A549 (cell line): Measurements from ENCODE around the gene RCCD1. TPM values are rescaled to one million over a fixed set of nuclear protein-coding genes. Genes with fewer than 3 reads are reported as not detected.

Experiments
- ATAC-seq, 2 experiments: fragments of 200-7000 bp in 1 of 2; fragments of >200 bp in 1 of 2; cut with Nextera tagmentation in 1 of 2; cut with Tn5 transposase in 1 of 2; 3 replicates each; pipeline versions ENCODE4 v1.8.0 to v1.9.1; 2018 to 2020; ENCODE audit warnings: mild to moderate bottlenecking in 1 of 2, moderate library complexity in 1 of 2
- CTCF ChIA-PET: fragments of 300-600 bp; sonication (Branson Sonifier 250); formaldehyde crosslinking; extraction: SDS; loops from one replicate; lab custom pipeline; 2021; ENCODE audit warnings: antibody characterized with exemption, inconsistent platforms; lab: Yijun Ruan, JAX
- POLR2A ChIA-PET: fragments of 350-600 bp; formaldehyde crosslinking; extraction: SDS; loops from one replicate; lab custom pipeline; 2021; ENCODE audit warnings: antibody characterized with exemption, inconsistent platforms; lab: Yijun Ruan, JAX
- DNase-seq, 2 experiments: peaks; one replicate each; pipeline versions ENCODE4 v3.0.0 to v3.0.0-alpha.2; 2011 to 2016; ENCODE audit warnings: low read depth in 1 of 2, low spot score in 1 of 2
- FAIRE-seq: peaks from 2 replicates; lab custom pipeline; 2011; peaks lifted over from hg19 to GRCh38; lab: Jason Lieb, UNC
- H3K27ac ChIP-seq, 2 experiments: fragments of >200 bp; sonication (Bioruptor Twin); formaldehyde crosslinking; 3 replicates each; pipeline ENCODE4 v1.5.1; 2016 to 2017
- H3K4me1 ChIP-seq: fragments of >200 bp; sonication (Bioruptor Twin); formaldehyde crosslinking; 3 replicates; pipeline ENCODE4 v1.6.1; 2016
- H3K4me2 ChIP-seq: fragments of >200 bp; sonication (Bioruptor Twin); formaldehyde crosslinking; 3 replicates; pipeline ENCODE4 v1.6.1; 2016
- H3K4me3 ChIP-seq: fragments of >200 bp; sonication (Bioruptor Twin); formaldehyde crosslinking; 3 replicates; pipeline ENCODE4 v1.5.1; 2016
- H3K9me3 ChIP-seq: fragments of >200 bp; sonication (Bioruptor Twin); formaldehyde crosslinking; 3 replicates; pipeline ENCODE4 v1.6.1; 2016
- CBX2 ChIP-seq: fragments of 200-600 bp; sonication (generic); IDR thresholded peaks from 2 replicates; pipeline ENCODE4 v1.6.1; 2016; ENCODE audit warnings: low read depth, mild to moderate bottlenecking, borderline replicate concordance
- CBX8 ChIP-seq: fragments of 200-600 bp; sonication (generic); IDR thresholded peaks from 2 replicates; pipeline ENCODE4 v1.6.1; 2016
- E2F6 ChIP-seq: IDR thresholded peaks from 2 replicates; pipeline ENCODE4 v1.6.1; 2012; ENCODE audit warnings: low read depth, borderline replicate concordance
- EHMT2 ChIP-seq: fragments of 200-600 bp; sonication (generic); IDR thresholded peaks from 2 replicates; pipeline ENCODE4 v1.6.1; 2016; ENCODE audit warnings: antibody characterized with exemption, low read depth, mild to moderate bottlenecking, moderate library complexity
- EP300 ChIP-seq, 2 experiments: fragments of >200 bp; sonication (Bioruptor Twin); formaldehyde crosslinking; IDR thresholded peaks; 2 replicates in 1 of 2; 3 replicates in 1 of 2; pipeline ENCODE4 v1.6.1; 2016 to 2017
- FOSB ChIP-seq: fragments of 250-450 bp; sonication (Bioruptor Pico); IDR thresholded peaks from 2 replicates; pipeline ENCODE4 v1.5.0; 2020; ENCODE audit warnings: mild to moderate bottlenecking, moderate library complexity
- FOSL2 ChIP-seq, 2 experiments: fragments of 450-650 bp in 1 of 2; fragments of >200 bp in 1 of 2; sonication (Bioruptor Twin) in 1 of 2; formaldehyde crosslinking; IDR thresholded peaks; 2 replicates each; pipeline versions ENCODE4 v1.5.0 to v1.6.1; 2016 to 2020; ENCODE audit warnings: mild to moderate bottlenecking in 1 of 2, moderate library complexity in 1 of 2
- FOXS1 ChIP-seq: fragments of 250-450 bp; sonication (Bioruptor Pico); IDR thresholded peaks from 2 replicates; pipeline ENCODE4 v1.5.0; 2020; ENCODE audit warnings: mild to moderate bottlenecking, moderate library complexity
- GATA3 ChIP-seq: IDR thresholded peaks from 2 replicates; pipeline ENCODE4 v1.6.1; 2012; ENCODE audit warnings: borderline replicate concordance
- HES2 ChIP-seq: fragments of >200 bp; sonication (Bioruptor Twin); formaldehyde crosslinking; IDR thresholded peaks from 2 replicates; pipeline ENCODE4 v1.6.1; 2016
- HMGXB4 ChIP-seq: fragments of 250-450 bp; sonication (Bioruptor Pico); IDR thresholded peaks from 2 replicates; pipeline ENCODE4 v1.5.0; 2021; ENCODE audit warnings: mild to moderate bottlenecking, moderate library complexity, borderline replicate concordance
- HOXA7 ChIP-seq: fragments of 250-450 bp; sonication (Bioruptor Pico); IDR thresholded peaks from 2 replicates; pipeline ENCODE4 v1.5.0; 2020; ENCODE audit warnings: mild to moderate bottlenecking, moderate library complexity
- HOXB13 ChIP-seq: fragments of 250-450 bp; sonication (Bioruptor Pico); IDR thresholded peaks from 2 replicates; pipeline ENCODE4 v1.5.0; 2020; ENCODE audit warnings: low read depth, mild to moderate bottlenecking, moderate library complexity
- HOXB5 ChIP-seq: fragments of 250-450 bp; sonication (Bioruptor Pico); IDR thresholded peaks from 2 replicates; pipeline ENCODE4 v1.5.0; 2020; ENCODE audit warnings: mild to moderate bottlenecking, moderate library complexity
- KDM1A ChIP-seq: fragments of 200-600 bp; sonication (generic); IDR thresholded peaks from 2 replicates; pipeline ENCODE4 v1.6.1; 2016; ENCODE audit warnings: low read depth, mild to moderate bottlenecking
- MAZ ChIP-seq: fragments of 150-350 bp; IDR thresholded peaks from 2 replicates; pipeline ENCODE4 v1.6.1; 2014; ENCODE audit warnings: antibody characterized with exemption, low read depth, low read length, borderline replicate concordance
- NFE2L2 ChIP-seq: fragments of 150-350 bp; conservative IDR thresholded peaks from 2 replicates; pipeline ENCODE4 v1.6.1; 2014; ENCODE audit warnings: low read length
- PHF8 ChIP-seq: fragments of 200-600 bp; sonication (generic); IDR thresholded peaks from 2 replicates; pipeline ENCODE4 v1.6.1; 2016; ENCODE audit warnings: low read depth, mild to moderate bottlenecking, antibody characterized with exemption, moderate library complexity, borderline replicate concordance
- RAD21 ChIP-seq, 2 experiments: fragments of >200 bp in 1 of 2; sonication (Bioruptor Twin) in 1 of 2; formaldehyde crosslinking in 1 of 2; IDR thresholded peaks in 1 of 2; conservative IDR thresholded peaks in 1 of 2; 2 replicates in 1 of 2; 3 replicates in 1 of 2; pipeline ENCODE4 v1.6.1; 2012 to 2018; ENCODE audit warnings: inconsistent platforms in 1 of 2
- RCOR1 ChIP-seq: fragments of 150-350 bp; IDR thresholded peaks from 2 replicates; pipeline ENCODE4 v1.6.1; 2014; ENCODE audit warnings: antibody characterized with exemption, low read length, low read depth
- REST ChIP-seq: fragments of 200-600 bp; sonication (generic); IDR thresholded peaks from 2 replicates; pipeline ENCODE4 v1.6.1; 2016; ENCODE audit warnings: antibody characterized with exemption, mild to moderate bottlenecking, moderate library complexity
- RNF2 ChIP-seq: fragments of 200-600 bp; sonication (generic); IDR thresholded peaks from 2 replicates; pipeline ENCODE4 v1.6.1; 2016; ENCODE audit warnings: low read depth, mild to moderate bottlenecking, antibody characterized with exemption, moderate library complexity, borderline replicate concordance
- SMC3 ChIP-seq: fragments of >200 bp; sonication (Bioruptor Twin); formaldehyde crosslinking; IDR thresholded peaks from 3 replicates; pipeline ENCODE4 v1.6.1; 2018; ENCODE audit warnings: inconsistent platforms
- SREBF2 ChIP-seq: fragments of 450-650 bp; IDR thresholded peaks from 2 replicates; pipeline ENCODE4 v1.6.1; 2014; ENCODE audit warnings: mild to moderate bottlenecking, moderate library complexity
- TFCP2L1 ChIP-seq: fragments of 250-450 bp; sonication (Bioruptor Pico); IDR thresholded peaks from 2 replicates; pipeline ENCODE4 v1.5.0; 2021; ENCODE audit warnings: mild to moderate bottlenecking
- USF2 ChIP-seq: fragments of 450-650 bp; IDR thresholded peaks from 2 replicates; pipeline ENCODE4 v1.6.1; 2014; ENCODE audit warnings: antibody characterized with exemption
- ZC3H11A ChIP-seq: fragments of 450-650 bp; IDR thresholded peaks from 2 replicates; pipeline ENCODE4 v1.6.1; 2014; ENCODE audit warnings: antibody characterized with exemption, mild to moderate bottlenecking
- ZFP36 ChIP-seq: fragments of 450-650 bp; IDR thresholded peaks from 2 replicates; pipeline ENCODE4 v1.6.1; 2014; ENCODE audit warnings: borderline replicate concordance; ENCODE audit not compliant: partially characterized antibody
- WGBS: methylation state at CpG from one replicate; pipeline ENCODE4 v1.1.6; 2017; ENCODE audit errors: missing lambda C conversion rate; 5-methylcytosine and 5-hydroxymethylcytosine counted together
- polyA plus RNA-seq, 4 experiments: library from polyadenylated mRNA; depleted of rRNA in 3 of 4; stranded (reverse); fragments of >200 nt; fragmentation: RNase III in 1 of 4; extraction: RNeasy Plus Mini Kit Qiagen cat#74134 plus additional on column Dnase treatment in 1 of 4; gene quantifications; 2 replicates in 3 of 4; 3 replicates in 1 of 4; pipeline ENCODE4 v1.2.3, GENCODE V29; 2011 to 2017

RCCD1 gene
- polyA plus RNA-seq, 2 of the 4 experiments (the other 2 are of a cell fraction), result 25.3 to 37.2 TPM

- Histone ChIP-seq H3K4me3 (no peak overlapping the region), H3K9me3 (no peaks in the 10 kb centered on the region), H3K27ac (no peak overlapping the region), H3K4me1 (peaks cover 14% of the 10 kb centered on the region), H3K4me2 (no peak overlapping the region)
- no peak for TF ChIP-seq HMGXB4 (CRISPR knock-in tag)
- no peak for TF ChIP-seq RAD21 (conservative IDR thresholded peaks at IDR 0.05 in 1 of 2, IDR thresholded peaks at IDR 0.05 in 1 of 2)
- no peak for TF ChIP-seq HOXA7
- TF ChIP-seq TFCP2L1 (CRISPR knock-in tag), result no peak
- TF ChIP-seq CBX8, result no peak
- TF ChIP-seq HOXB13 (CRISPR knock-in tag), result no peak
- no peak for TF ChIP-seq FOSB (CRISPR knock-in tag)
- TF ChIP-seq ZC3H11A, result no peak
- TF ChIP-seq PHF8, result no peak
- TF ChIP-seq RNF2, result no peak
- no peak for TF ChIP-seq FOXS1 (CRISPR knock-in tag)
- no peak for TF ChIP-seq HES2
- no peak for TF ChIP-seq GATA3
- WGBS, result 96% methylated on average over 28 of the region's 28 CpGs
- no peak for ATAC-seq
- no peak for DNase-seq
- CTCF ChIA-PET, result interaction anchor here (0.9 to 16.8 kb wide), 12 partner anchors 9 to 367 kb away, joined by 3 to 326 read pairs (median 3); partner anchors contain the start of genes FES, HDDC3 and UNC45A
- FAIRE-seq, result no peak
- POLR2A ChIA-PET, result no interaction called here
These were observed 49.1 kb upstream of the RCCD1 start for GRCh38 chr15:90905306-90906180.

GRCh38 chr15:90906181-90906849 lies 48.4 kb upstream of the RCCD1 start:
- WGBS, result 93% methylated on average over 11 of the region's 11 CpGs
- CTCF ChIA-PET, result interaction anchor here (1.0 to 16.8 kb wide), 9 partner anchors 8 to 259 kb away, joined by 3 to 326 read pairs (median 3); partner anchors contain the start of genes FES, HDDC3 and UNC45A
- no peaks in the 10 kb centered on the region for H3K9me3 ChIP-seq

More at GRCh38 chr15:90906181-90906849, 48.4 kb upstream of the RCCD1 start:
- peaks cover 14% of the 10 kb centered on the region for H3K4me1 ChIP-seq
- no peak for DNase-seq
- H3K4me2 ChIP-seq, result no peak overlapping the region
- no peak overlapping the region for H3K27ac ChIP-seq
- H3K4me3 ChIP-seq, result no peak overlapping the region
- POLR2A ChIA-PET, result no interaction called here
- no peak for FAIRE-seq
- ATAC-seq, result no peak
- TF ChIP-seq RCOR1 (no peak), MAZ (no peak), E2F6 (no peak), HOXB5 (no peak), SMC3 (no peak), ZFP36 (no peak), EP300 (IDR thresholded peaks at IDR 0.05) (no peak), RAD21 (conservative IDR thresholded peaks at IDR 0.05 in 1 of 2, IDR thresholded peaks at IDR 0.05 in 1 of 2) (no peak), ZC3H11A (no peak), KDM1A (no peak), CBX2 (no peak), REST (no peak), SREBF2 (no peak), FOSB (CRISPR knock-in tag) (no peak), NFE2L2 (no peak), EHMT2 (no peak), USF2 (no peak), GATA3 (no peak), FOSL2 (IDR thresholded peaks at IDR 0.05) (no peak), FOSL2 (CRISPR knock-in tag; IDR thresholded peaks at IDR 0.05) (no peak), HOXB13 (CRISPR knock-in tag) (no peak)
